ENCODE measurements around the gene LRP3. TPM values are rescaled to one million over a fixed set of nuclear protein-coding genes. Genes with fewer than 3 reads are reported as not detected.

Gene LRP3
- total and polyA plus RNA-seq, 11 donors = 8.2 to 31.7 (median 18.0) TPM

GRCh38 chr19:33201886-33202545 is 7.9 kb downstream of the LRP3 start:
- Histone ChIP-seq H3K36me3 (peaks cover 0 to 47% (median 4%) of the 10 kb centered on the region in 9 donors), H3K4me1 (no peaks in the 10 kb centered on the region), H3K27me3 (no peaks in the 10 kb centered on the region), H3K9me3 (no peaks in the 10 kb centered on the region), H3K4me3 (no peak overlapping the region), H3K27ac (no peak overlapping the region)
- intact Hi-C loops (cut with DNase I) = no loop called here
- WGBS, 4 donors = 95 to 98% (median 96%) methylated on average over 12 to 15 of the region's 15 CpGs
- ATAC-seq (no peak), DNase-seq (peak in 1 of 5 donors; percentile 18)
- TF ChIP-seq POLR2A (IDR thresholded peaks at IDR 0.05) = no peak
- TF ChIP-seq, protein P1, sequence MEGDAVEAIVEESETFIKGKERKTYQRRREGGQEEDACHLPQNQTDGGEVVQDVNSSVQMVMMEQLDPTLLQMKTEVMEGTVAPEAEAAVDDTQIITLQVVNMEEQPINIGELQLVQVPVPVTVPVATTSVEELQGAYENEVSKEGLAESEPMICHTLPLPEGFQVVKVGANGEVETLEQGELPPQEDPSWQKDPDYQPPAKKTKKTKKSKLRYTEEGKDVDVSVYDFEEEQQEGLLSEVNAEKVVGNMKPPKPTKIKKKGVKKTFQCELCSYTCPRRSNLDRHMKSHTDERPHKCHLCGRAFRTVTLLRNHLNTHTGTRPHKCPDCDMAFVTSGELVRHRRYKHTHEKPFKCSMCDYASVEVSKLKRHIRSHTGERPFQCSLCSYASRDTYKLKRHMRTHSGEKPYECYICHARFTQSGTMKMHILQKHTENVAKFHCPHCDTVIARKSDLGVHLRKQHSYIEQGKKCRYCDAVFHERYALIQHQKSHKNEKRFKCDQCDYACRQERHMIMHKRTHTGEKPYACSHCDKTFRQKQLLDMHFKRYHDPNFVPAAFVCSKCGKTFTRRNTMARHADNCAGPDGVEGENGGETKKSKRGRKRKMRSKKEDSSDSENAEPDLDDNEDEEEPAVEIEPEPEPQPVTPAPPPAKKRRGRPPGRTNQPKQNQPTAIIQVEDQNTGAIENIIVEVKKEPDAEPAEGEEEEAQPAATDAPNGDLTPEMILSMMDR (IDR thresholded peaks at IDR 0.05) = no peak

- 91 to 96% (median 92%) methylated on average over 19 to 27 of the region's 27 CpGs for WGBS, 4 donors
Observed at GRCh38 chr19:33202546-33203507, 8.7 kb downstream of the LRP3 start.

GRCh38 chr19:33203529-33203928 is 9.4 kb downstream of the LRP3 start:
- Histone ChIP-seq H3K27me3 (no peaks in the 10 kb centered on the region), H3K27ac (no peak overlapping the region), H3K4me1 (no peaks in the 10 kb centered on the region), H3K36me3 (peaks cover 0 to 44% (median 4%) of the 10 kb centered on the region in 9 donors), H3K9me3 (no peaks in the 10 kb centered on the region), H3K4me3 (no peak overlapping the region)
- WGBS, 4 donors = 70 to 82% (median 73%) methylated on average over 5 to 6 of the region's 6 CpGs
- TF ChIP-seq, protein P1 (IDR thresholded peaks at IDR 0.05) = no peak
- no peak for TF ChIP-seq POLR2A (IDR thresholded peaks at IDR 0.05)
- peak in 3 of 5 donors; percentile 17 to 44 (median 19) for DNase-seq
- intact Hi-C loops (cut with DNase I) = no loop called here
- no peak for ATAC-seq

More at GRCh38 chr19:33202546-33203507, 8.7 kb downstream of the LRP3 start:
- Histone ChIP-seq H3K27me3 (no peaks in the 10 kb centered on the region), H3K36me3 (peaks cover 0 to 48% (median 4%) of the 10 kb centered on the region in 9 donors), H3K4me1 (no peaks in the 10 kb centered on the region), H3K4me3 (no peak overlapping the region), H3K9me3 (no peaks in the 10 kb centered on the region), H3K27ac (no peak overlapping the region)
- intact Hi-C loops (cut with DNase I) = no loop called here
- TF ChIP-seq, protein P1 (IDR thresholded peaks at IDR 0.05) = no peak
- TF ChIP-seq POLR2A (IDR thresholded peaks at IDR 0.05) = no peak
- ATAC-seq (no peak), DNase-seq (peak in 1 of 5 donors; percentile 44)

Measured in heart left ventricle (tissue), 16 donors.